ENCODE measurements around the gene RAB1A. TPM values are rescaled to one million over a fixed set of nuclear protein-coding genes. Genes with fewer than 3 reads are reported as not detected.

The RAB1A gene
- total RNA-seq, 1 experiment from 2014 or later, result 119 TPM

DNA sequence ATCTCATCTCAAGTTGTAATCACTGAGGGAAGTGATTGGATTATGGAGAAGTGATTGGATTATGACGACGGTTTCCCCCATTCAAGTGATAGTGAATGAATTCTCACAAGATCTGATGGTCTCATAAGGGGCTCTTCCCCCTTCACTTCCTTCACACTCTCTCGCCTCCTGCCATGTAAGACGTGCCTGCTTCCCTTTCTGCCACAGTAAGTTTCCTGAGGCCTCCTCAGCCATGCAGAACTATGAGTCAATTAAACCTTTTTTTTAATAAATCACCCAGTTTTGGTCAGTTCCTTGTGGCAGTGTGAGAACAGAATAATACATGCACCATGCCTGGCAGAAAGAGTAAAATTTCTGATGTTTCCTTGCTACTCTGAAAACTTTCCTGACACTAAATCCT is 37.1 kb downstream of the RAB1A start:
- Histone ChIP-seq H3K4me1 (ENCODE audit: insufficient read depth, low read length, poor library complexity, severe bottlenecking) (peaks cover 5% of the 10 kb centered on the region), H3K27ac (ENCODE audit: low read depth, low read length, poor library complexity, severe bottlenecking) (no peak overlapping the region), H3K27me3 (replicated peaks; ENCODE audit: insufficient read depth, low read depth, low read length, poor library complexity) (no peaks in the 10 kb centered on the region), H3K36me3 (ENCODE audit: insufficient read depth, low read length, poor library complexity, severe bottlenecking) (peaks cover 39% of the 10 kb centered on the region), H3K9me3 (ENCODE audit: low read depth, low read length, poor library complexity, severe bottlenecking) (no peaks in the 10 kb centered on the region), H3K4me3 (ENCODE audit: low read depth, low read length, poor library complexity, severe bottlenecking) (no peak overlapping the region)
- ChIA-PET CTCF (no interaction called here), POLR2A (ENCODE audit: low non-redundant PET) (interaction anchor here (0.6 kb wide), 1 partner anchor 65 kb away, joined by 3 read pairs; no protein-coding TSS in a partner anchor)
- no TSS peak for BruUV-seq (replicated peaks)
- no peak for DNase-seq (ENCODE audit: low spot score)
- intact Hi-C loops (cut with micrococcal nuclease; ENCODE audit: unreplicated experiment), result no loop called here
- TF ChIP-seq, protein P1, sequence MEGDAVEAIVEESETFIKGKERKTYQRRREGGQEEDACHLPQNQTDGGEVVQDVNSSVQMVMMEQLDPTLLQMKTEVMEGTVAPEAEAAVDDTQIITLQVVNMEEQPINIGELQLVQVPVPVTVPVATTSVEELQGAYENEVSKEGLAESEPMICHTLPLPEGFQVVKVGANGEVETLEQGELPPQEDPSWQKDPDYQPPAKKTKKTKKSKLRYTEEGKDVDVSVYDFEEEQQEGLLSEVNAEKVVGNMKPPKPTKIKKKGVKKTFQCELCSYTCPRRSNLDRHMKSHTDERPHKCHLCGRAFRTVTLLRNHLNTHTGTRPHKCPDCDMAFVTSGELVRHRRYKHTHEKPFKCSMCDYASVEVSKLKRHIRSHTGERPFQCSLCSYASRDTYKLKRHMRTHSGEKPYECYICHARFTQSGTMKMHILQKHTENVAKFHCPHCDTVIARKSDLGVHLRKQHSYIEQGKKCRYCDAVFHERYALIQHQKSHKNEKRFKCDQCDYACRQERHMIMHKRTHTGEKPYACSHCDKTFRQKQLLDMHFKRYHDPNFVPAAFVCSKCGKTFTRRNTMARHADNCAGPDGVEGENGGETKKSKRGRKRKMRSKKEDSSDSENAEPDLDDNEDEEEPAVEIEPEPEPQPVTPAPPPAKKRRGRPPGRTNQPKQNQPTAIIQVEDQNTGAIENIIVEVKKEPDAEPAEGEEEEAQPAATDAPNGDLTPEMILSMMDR (conservative IDR thresholded peaks at IDR 0.05; ENCODE audit: low read depth, low read length), result no peak
- TF ChIP-seq EZH2 (IDR thresholded peaks at IDR 0.05; ENCODE audit: borderline replicate concordance, low read depth, low read length, poor library complexity, severe bottlenecking), result no peak

GRCh38 chr2:65085148-65085547 is 44.8 kb downstream of the RAB1A start:
- TF ChIP-seq EZH2 (IDR thresholded peaks at IDR 0.05; ENCODE audit: borderline replicate concordance, low read depth, low read length, poor library complexity, severe bottlenecking), result no peak
- TF ChIP-seq, protein P1 (conservative IDR thresholded peaks at IDR 0.05; ENCODE audit: low read depth, low read length), result no peak
- BruUV-seq (replicated peaks), result no TSS peak
- no peak overlapping the region for H3K27ac ChIP-seq (ENCODE audit: low read depth, low read length, poor library complexity, severe bottlenecking)
- CTCF ChIA-PET, result no interaction called here
- no peaks in the 10 kb centered on the region for H3K4me1 ChIP-seq (ENCODE audit: insufficient read depth, low read length, poor library complexity, severe bottlenecking)
- no peaks in the 10 kb centered on the region for H3K27me3 ChIP-seq (replicated peaks; ENCODE audit: insufficient read depth, low read depth, low read length, poor library complexity)
- POLR2A ChIA-PET (ENCODE audit: low non-redundant PET), result no interaction called here
- no peak for DNase-seq (ENCODE audit: low spot score)
- H3K9me3 ChIP-seq (ENCODE audit: low read depth, low read length, poor library complexity, severe bottlenecking), result no peaks in the 10 kb centered on the region
- H3K36me3 ChIP-seq (ENCODE audit: insufficient read depth, low read length, poor library complexity, severe bottlenecking), result peaks cover 58% of the 10 kb centered on the region
- H3K4me3 ChIP-seq (ENCODE audit: low read depth, low read length, poor library complexity, severe bottlenecking), result no peak overlapping the region
- intact Hi-C loops (cut with micrococcal nuclease; ENCODE audit: unreplicated experiment), result no loop called here

DNA sequence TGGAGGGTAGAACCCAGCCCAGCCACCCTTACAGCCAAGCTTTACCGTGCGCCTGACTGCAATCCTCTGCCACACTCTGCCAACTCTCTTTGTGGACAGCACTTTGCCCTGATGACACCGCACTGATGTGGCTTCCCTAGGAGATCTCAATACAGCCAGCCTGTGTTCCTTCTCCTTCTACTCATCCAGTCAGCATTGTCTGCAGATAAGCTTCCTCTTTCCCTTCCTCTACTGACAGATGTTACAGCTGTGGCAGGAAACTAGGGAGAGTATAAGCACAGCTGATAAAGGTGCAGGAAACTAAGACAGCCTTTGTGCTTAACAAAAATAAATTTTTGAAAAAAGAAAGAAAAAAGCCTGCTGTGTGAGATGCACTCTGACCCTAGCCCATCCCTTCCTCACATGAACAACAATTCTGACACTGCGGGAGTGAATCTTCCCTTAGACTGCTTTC is 48.6 kb downstream of the RAB1A start:
- Histone ChIP-seq H3K4me3 (ENCODE audit: low read depth, low read length, poor library complexity, severe bottlenecking) (no peak overlapping the region), H3K4me1 (ENCODE audit: insufficient read depth, low read length, poor library complexity, severe bottlenecking) (no peaks in the 10 kb centered on the region), H3K27ac (ENCODE audit: low read depth, low read length, poor library complexity, severe bottlenecking) (no peak overlapping the region), H3K36me3 (ENCODE audit: insufficient read depth, low read length, poor library complexity, severe bottlenecking) (peaks cover 41% of the 10 kb centered on the region), H3K9me3 (ENCODE audit: low read depth, low read length, poor library complexity, severe bottlenecking) (no peaks in the 10 kb centered on the region), H3K27me3 (replicated peaks; ENCODE audit: insufficient read depth, low read depth, low read length, poor library complexity) (no peaks in the 10 kb centered on the region)
- no TSS peak for BruUV-seq (replicated peaks)
- intact Hi-C loops (cut with micrococcal nuclease; ENCODE audit: unreplicated experiment), result no loop called here
- ChIA-PET CTCF (no interaction called here), POLR2A (ENCODE audit: low non-redundant PET) (interaction anchor here (0.6 kb wide), 1 partner anchor 67 kb away, joined by 4 read pairs; no protein-coding TSS in a partner anchor)
- no peak for DNase-seq (ENCODE audit: low spot score)
- no peak for TF ChIP-seq EZH2 (IDR thresholded peaks at IDR 0.05; ENCODE audit: borderline replicate concordance, low read depth, low read length, poor library complexity, severe bottlenecking)
- TF ChIP-seq, protein P1 (conservative IDR thresholded peaks at IDR 0.05; ENCODE audit: low read depth, low read length), result no peak

Measured in A673 (cell line).